ENCODE measurements around the gene PPM1H.

- TF ChIP-seq POLR2A (IDR thresholded peaks at IDR 0.05; ENCODE audit: low read length) (no peak), GATA1 (IDR thresholded peaks at IDR 0.05; ENCODE audit: low read depth, low read length) (no peak)
Measured at GRCh38 chr12:62792236-62792870, 142.6 kb downstream of the PPM1H start.
